Keratinocyte (primary cell): ENCODE results near the gene FGF22.

Experiments
- CTCF ChIP-seq, 3 experiments: IDR thresholded peaks in 1 of 3; conservative IDR thresholded peaks in 1 of 3; optimal IDR thresholded peaks in 1 of 3; 2 replicates in 2 of 3; 3 replicates in 1 of 3; pipeline versions ENCODE3 to v1.5.1; 2011; ENCODE audit warnings: low read length in 3 of 3, mild to moderate bottlenecking in 3 of 3, moderate library complexity in 2 of 3, control low read depth in 1 of 3, inconsistent platforms in 1 of 3; ENCODE audit not compliant: insufficient read depth in 2 of 3; ENCODE audit errors: extremely low read depth in 1 of 3
- EZH2 ChIP-seq: IDR thresholded peaks from one replicate; pipeline ENCODE4 v1.6.1; 2012; ENCODE audit warnings: inconsistent platforms, mild to moderate bottlenecking, low read length, moderate library complexity

- TF ChIP-seq CTCF (optimal IDR thresholded peaks at IDR 0.05 in 1 of 3, IDR thresholded peaks at IDR 0.05 in 1 of 3, conservative IDR thresholded peaks at IDR 0.05 in 1 of 3; ENCODE audit: extremely low read depth in 1 of 3, insufficient read depth in 2 of 3, low read length in 3 of 3) (no peak), EZH2 (no peak)
Measured at GRCh38 chr19:622666-623065, 17.0 kb upstream of the FGF22 start.
